Uterine smooth muscle cell (primary cell): ENCODE results near the gene ATP6V0E1. TPM values are rescaled to one million over a fixed set of nuclear protein-coding genes. Genes with fewer than 3 reads are reported as not detected.

ENCODE experiments used
- total RNA-seq: library from RNA; depleted of rRNA; stranded (reverse); fragments of >200 nt; gene quantifications from 2 replicates; pipeline ENCODE4 v1.2.3, GENCODE V29; 2014

Gene ATP6V0E1
- 152 and 202 TPM in 2 replicates for total RNA-seq

GRCh38 chr5:172983542-172984243, at the start of gene ATP6V0E1:
Gene ATP6V0E1 (plus strand): TSS chr5:172983771. CDS start chr5:172983861, 90 bp downstream.

GRCh38 chr5:173055983-173056782, 72.6 kb downstream of the ATP6V0E1 start, which contains the start of gene CREBRF:
Gene CREBRF (plus strand): TSS chr5:173056352. CDS start chr5:173080776, 24,424 bp downstream.

Other genes with a start within 250 kb of the ATP6V0E1 start
- gene DUSP1, start 212.6 kb upstream of the ATP6V0E1 start, total RNA-seq = 94.5 and 162 TPM in 2 replicates
- gene ERGIC1, start 149.5 kb upstream of the ATP6V0E1 start, total RNA-seq = 111 and 118 TPM in 2 replicates
- 50.5 and 75.4 TPM in 2 replicates for gene RPL26L1, start 24.3 kb upstream of the ATP6V0E1 start, total RNA-seq
- 15.5 and 24.9 TPM in 2 replicates for gene CREBRF, start 72.6 kb downstream of the ATP6V0E1 start, total RNA-seq
- gene BNIP1, start 160.8 kb downstream of the ATP6V0E1 start, total RNA-seq = 25.7 and 30.0 TPM in 2 replicates